ENCODE results near the gene KIAA1671. TPM values are rescaled to one million over a fixed set of nuclear protein-coding genes. Genes with fewer than 3 reads are reported as not detected.
"Not testable (repeated sequence)": the region's sequence is repeated elsewhere in the genome, so short reads cannot be mapped to it uniquely, and the experiment has no call there.

Gene KIAA1671
- polyA plus RNA-seq (2013, experiment 1 of 2): 11.9 TPM
- polyA plus RNA-seq (2013, experiment 2 of 2): 12.3 TPM

DNA sequence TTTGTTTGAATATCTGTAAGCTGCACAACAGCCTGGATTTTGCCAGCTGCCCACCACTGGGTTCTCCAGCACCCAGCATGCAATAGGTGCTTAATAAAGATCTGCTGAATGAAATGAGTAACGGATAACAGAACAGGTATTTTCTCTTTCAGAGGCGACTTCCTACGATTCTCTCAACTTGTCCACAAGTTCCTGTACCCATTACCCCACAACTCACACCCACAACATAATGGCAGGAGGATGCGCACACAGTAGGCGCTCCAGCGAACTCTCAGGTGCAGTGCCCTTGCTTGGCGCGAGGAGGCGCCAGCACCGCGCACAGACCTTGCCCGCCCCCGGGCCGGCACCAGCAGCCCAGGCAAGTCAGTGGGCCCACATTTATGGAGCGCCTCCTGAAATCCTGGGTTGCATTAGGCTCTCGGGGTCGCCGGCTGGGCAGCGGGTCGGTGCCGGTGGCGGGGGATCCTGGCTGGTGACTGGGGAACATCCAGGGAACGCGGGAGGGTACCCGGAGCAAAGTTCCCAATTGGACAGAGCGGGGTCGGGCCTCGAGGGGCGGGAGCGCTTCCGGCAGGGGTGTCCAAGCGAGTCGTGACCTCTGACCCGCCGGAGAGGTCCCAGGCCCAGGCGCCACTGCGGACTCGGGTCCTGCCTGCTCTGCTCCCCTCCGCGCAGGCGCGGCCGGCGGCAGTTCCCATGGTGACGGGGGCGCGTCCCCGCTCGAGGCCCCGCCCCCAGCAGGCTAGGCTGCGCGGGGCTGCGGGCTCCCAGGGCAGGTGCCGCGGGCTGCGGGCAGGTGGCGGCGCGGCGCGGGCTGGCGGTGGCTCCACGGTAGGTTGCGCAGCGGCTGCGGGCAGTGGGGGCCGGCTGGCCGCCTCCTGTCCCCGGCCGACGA, at the start of gene KIAA1671:
Gene KIAA1671 (plus strand): TSS at position 775 of the 895 bp plus-strand sequence. CDS start 75,284 bp downstream, outside the sequence.
- peaks cover 17% of the 10 kb centered on the region for H3K79me2 ChIP-seq (ENCODE audit: control insufficient read depth, insufficient read depth, low read length)
- H3K79me1 ChIP-seq (ENCODE audit: low read length): peaks cover 12% of the 10 kb centered on the region
- no peak within 1 kb of the TSS for H4K8ac ChIP-seq (ENCODE audit: low read depth, low read length)
- no peak within 1 kb of the TSS for H2BK120ac ChIP-seq (ENCODE audit: low read depth, low read length)
- H3K4me2 ChIP-seq (ENCODE audit: low read length): peak within 1 kb of the TSS; percentile 51
- H3K9ac ChIP-seq (ENCODE audit: low read length): peak within 1 kb of the TSS; percentile 77
- peak within 1 kb of the TSS; percentile 38 for H3K4ac ChIP-seq (ENCODE audit: low read depth, low read length)
- H3K18ac ChIP-seq (ENCODE audit: low read length): peak within 1 kb of the TSS; percentile 72
- no peak within 1 kb of the TSS for H4K5ac ChIP-seq (ENCODE audit: low read length)
- H3K56ac ChIP-seq (ENCODE audit: low read length): peak within 1 kb of the TSS; percentile 89
- H2AK5ac ChIP-seq (ENCODE audit: low read length): no peak within 1 kb of the TSS
- peak within 1 kb of the TSS; percentile 85 for H3K23ac ChIP-seq (ENCODE audit: low read length)
- DNase-seq: peak; percentile 98
- peaks cover 15% of the 10 kb centered on the region for H3K4me1 ChIP-seq (ENCODE audit: control insufficient read depth, low read depth, low read length)
- no CpG with 5 or more reads among the region's 71 CpGs for WGBS (ENCODE audit: extremely low coverage, insufficient coverage, low lambda C conversion rate)
- peak within 1 kb of the TSS; percentile 64 for H3K27ac ChIP-seq (ENCODE audit: low read depth, low read length)
- no peak within 1 kb of the TSS for H2BK15ac ChIP-seq (replicated peaks; ENCODE audit: low read depth)
- H3K27me3 ChIP-seq (ENCODE audit: insufficient read depth, low read length, poor library complexity): no peaks in the 10 kb centered on the region
- H2BK5ac ChIP-seq (ENCODE audit: low read length): peak within 1 kb of the TSS; percentile 84
- H3K36me3 ChIP-seq (ENCODE audit: control insufficient read depth, insufficient read depth, low read length): no peaks in the 10 kb centered on the region
- H3K4me3 ChIP-seq (ENCODE audit: low read length): peak within 1 kb of the TSS; percentile 30

DNA sequence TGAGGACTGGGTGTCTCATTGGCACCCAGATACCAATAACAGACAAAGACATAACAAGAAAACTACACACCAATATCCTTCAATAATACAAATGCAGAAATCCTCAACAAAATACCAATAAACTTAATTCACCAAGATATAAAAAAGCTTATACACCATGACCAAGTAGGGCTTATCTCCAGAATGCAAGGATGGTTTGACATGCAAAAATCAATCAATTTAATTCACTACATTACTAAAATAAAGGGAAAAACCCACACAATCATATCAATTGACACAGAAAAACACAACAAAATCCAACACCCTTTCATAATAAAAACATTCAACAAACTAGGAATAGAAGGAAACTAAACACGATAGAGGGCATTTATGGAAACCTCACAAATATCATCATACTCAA, 46.6 kb upstream of the KIAA1671 start:
- Histone ChIP-seq H3K18ac (ENCODE audit: low read length) (no peak overlapping the region), H3K4ac (ENCODE audit: low read depth, low read length) (no peak overlapping the region), H3K4me2 (ENCODE audit: low read length) (no peak overlapping the region), H2BK5ac (ENCODE audit: low read length) (no peak overlapping the region), H3K4me3 (ENCODE audit: low read length) (no peak overlapping the region), H3K79me2 (ENCODE audit: control insufficient read depth, insufficient read depth, low read length) (no peaks in the 10 kb centered on the region), H3K36me3 (ENCODE audit: control insufficient read depth, insufficient read depth, low read length) (no peaks in the 10 kb centered on the region), H4K8ac (ENCODE audit: low read depth, low read length) (no peak overlapping the region), H3K4me1 (ENCODE audit: control insufficient read depth, low read depth, low read length) (no peaks in the 10 kb centered on the region), H3K23ac (ENCODE audit: low read length) (no peak overlapping the region), H3K56ac (ENCODE audit: low read length) (no peak overlapping the region), H3K27ac (ENCODE audit: low read depth, low read length) (no peak overlapping the region), H2BK120ac (ENCODE audit: low read depth, low read length) (no peak overlapping the region), H2AK5ac (ENCODE audit: low read length) (no peak overlapping the region), H3K27me3 (ENCODE audit: insufficient read depth, low read length, poor library complexity) (no peaks in the 10 kb centered on the region), H4K5ac (ENCODE audit: low read length) (no peak overlapping the region), H2BK15ac (replicated peaks; ENCODE audit: low read depth) (no peak overlapping the region), H3K79me1 (ENCODE audit: low read length) (no peaks in the 10 kb centered on the region), H3K9ac (ENCODE audit: low read length) (no peak overlapping the region)
- DNase-seq: no peak
- no CpG with 5 or more reads among the region's 1 CpG for WGBS (ENCODE audit: extremely low coverage, insufficient coverage, low lambda C conversion rate)

DNA sequence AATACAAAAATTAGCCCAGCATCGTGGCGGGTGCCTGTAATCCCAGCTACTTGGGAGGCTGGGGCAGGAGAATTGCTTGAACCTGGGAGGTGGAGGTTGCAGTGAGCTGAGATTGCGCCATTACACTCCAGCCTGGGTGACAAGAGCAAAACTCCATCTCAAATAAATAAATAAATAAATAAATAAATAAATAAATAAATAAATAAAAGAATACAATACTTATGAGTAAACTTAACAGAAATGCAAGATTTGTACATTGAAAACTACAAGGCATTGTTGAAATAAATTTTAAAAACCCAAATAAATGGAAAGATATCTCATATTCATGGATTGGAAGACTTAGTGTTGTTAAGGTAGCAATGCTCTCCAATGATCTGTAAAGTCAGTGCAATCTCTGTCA, 45.4 kb upstream of the KIAA1671 start:
- not testable (repeated sequence) for H3K36me3 ChIP-seq (ENCODE audit: control insufficient read depth, insufficient read depth, low read length); H3K79me1 ChIP-seq (ENCODE audit: low read length); H3K4ac ChIP-seq (ENCODE audit: low read depth, low read length); H4K8ac ChIP-seq (ENCODE audit: low read depth, low read length); H3K4me3 ChIP-seq (ENCODE audit: low read length); H3K4me2 ChIP-seq (ENCODE audit: low read length); H3K23ac ChIP-seq (ENCODE audit: low read length); H3K79me2 ChIP-seq (ENCODE audit: control insufficient read depth, insufficient read depth, low read length); H2BK120ac ChIP-seq (ENCODE audit: low read depth, low read length); H3K27me3 ChIP-seq (ENCODE audit: insufficient read depth, low read length, poor library complexity); H2AK5ac ChIP-seq (ENCODE audit: low read length); H3K9ac ChIP-seq (ENCODE audit: low read length); H3K27ac ChIP-seq (ENCODE audit: low read depth, low read length); H4K5ac ChIP-seq (ENCODE audit: low read length); H3K4me1 ChIP-seq (ENCODE audit: control insufficient read depth, low read depth, low read length); H3K56ac ChIP-seq (ENCODE audit: low read length); H3K18ac ChIP-seq (ENCODE audit: low read length); H2BK5ac ChIP-seq (ENCODE audit: low read length); H2BK15ac ChIP-seq (replicated peaks; ENCODE audit: low read depth); DNase-seq
- WGBS (ENCODE audit: extremely low coverage, insufficient coverage, low lambda C conversion rate): no CpG with 5 or more reads among the region's 3 CpGs

DNA sequence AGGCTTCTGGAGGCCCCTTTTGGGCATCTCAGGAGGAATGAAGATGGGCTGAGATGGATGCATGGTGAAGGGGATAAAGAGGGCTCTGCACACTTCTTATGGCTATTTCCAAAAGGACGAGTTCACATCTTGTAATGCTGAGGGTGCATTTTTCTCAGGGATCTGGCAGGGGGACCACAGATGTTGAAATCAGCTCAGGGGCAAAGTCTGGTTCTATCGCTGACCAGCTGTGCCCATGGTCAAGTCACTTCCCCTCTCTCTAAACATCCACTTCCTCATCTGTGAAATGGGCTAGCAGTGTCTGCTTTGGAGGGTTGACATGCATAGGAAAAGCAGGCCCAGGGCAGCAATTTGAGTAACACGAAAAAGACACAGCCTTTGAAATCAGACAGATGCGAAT, 32.5 kb upstream of the KIAA1671 start:
- H2BK15ac ChIP-seq (replicated peaks; ENCODE audit: low read depth): no peak overlapping the region
- H2BK120ac ChIP-seq (ENCODE audit: low read depth, low read length): no peak overlapping the region
- no peak overlapping the region for H2BK5ac ChIP-seq (ENCODE audit: low read length)
- no peak overlapping the region for H3K4me2 ChIP-seq (ENCODE audit: low read length)
- no peaks in the 10 kb centered on the region for H3K79me1 ChIP-seq (ENCODE audit: low read length)
- no peaks in the 10 kb centered on the region for H3K4me1 ChIP-seq (ENCODE audit: control insufficient read depth, low read depth, low read length)
- no peak overlapping the region for H3K27ac ChIP-seq (ENCODE audit: low read depth, low read length)
- no peak overlapping the region for H3K18ac ChIP-seq (ENCODE audit: low read length)
- H3K56ac ChIP-seq (ENCODE audit: low read length): no peak overlapping the region
- H3K36me3 ChIP-seq (ENCODE audit: control insufficient read depth, insufficient read depth, low read length): no peaks in the 10 kb centered on the region
- H2AK5ac ChIP-seq (ENCODE audit: low read length): no peak overlapping the region
- no peak overlapping the region for H4K8ac ChIP-seq (ENCODE audit: low read depth, low read length)
- H3K23ac ChIP-seq (ENCODE audit: low read length): no peak overlapping the region
- H3K4me3 ChIP-seq (ENCODE audit: low read length): no peak overlapping the region
- no peaks in the 10 kb centered on the region for H3K79me2 ChIP-seq (ENCODE audit: control insufficient read depth, insufficient read depth, low read length)
- H3K9ac ChIP-seq (ENCODE audit: low read length): no peak overlapping the region
- DNase-seq: no peak
- no CpG with 5 or more reads among the region's 4 CpGs for WGBS (ENCODE audit: extremely low coverage, insufficient coverage, low lambda C conversion rate)
- H4K5ac ChIP-seq (ENCODE audit: low read length): no peak overlapping the region
- H3K27me3 ChIP-seq (ENCODE audit: insufficient read depth, low read length, poor library complexity): no peaks in the 10 kb centered on the region
- H3K4ac ChIP-seq (ENCODE audit: low read depth, low read length): no peak overlapping the region

DNA sequence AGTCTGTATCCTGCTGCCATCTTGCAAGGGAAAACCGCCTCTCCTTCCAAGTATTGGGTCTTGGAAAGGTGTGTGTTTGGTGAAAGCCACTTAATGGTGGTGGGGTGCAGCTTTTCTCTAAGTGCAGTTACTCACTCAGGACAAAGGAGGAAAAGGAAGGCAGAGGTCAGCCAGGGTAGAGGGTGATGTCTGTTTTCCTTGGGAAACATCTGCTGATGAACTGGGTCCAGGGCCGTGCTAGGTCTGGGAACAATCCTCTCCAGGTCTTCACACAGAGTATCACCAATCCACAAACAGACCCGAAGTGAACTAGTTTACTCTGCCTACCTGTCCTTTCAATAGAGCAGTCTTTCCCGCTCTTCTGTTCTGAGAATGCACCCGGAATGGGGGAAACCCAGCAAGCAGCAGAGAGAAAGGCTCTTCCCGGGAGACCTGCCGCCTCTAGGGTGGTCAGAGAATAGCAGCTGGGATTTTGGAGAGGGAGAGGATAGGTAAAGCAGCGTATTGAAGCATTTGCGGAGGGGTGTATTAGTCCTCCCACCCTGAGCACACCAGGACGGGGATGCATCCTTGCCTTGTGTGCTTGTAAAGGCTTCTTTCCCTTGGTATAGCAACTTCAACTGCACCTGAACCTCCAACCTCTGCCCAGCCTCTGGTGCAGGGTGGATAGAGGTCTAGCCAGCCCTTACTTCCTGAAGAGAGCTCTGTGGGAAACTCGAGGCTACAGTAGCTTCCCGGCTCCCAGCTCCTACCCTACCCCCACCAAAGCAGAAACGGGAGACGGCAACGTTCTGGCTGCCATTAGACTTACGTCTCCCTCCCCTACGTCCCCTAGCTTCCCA, 26.7 kb upstream of the KIAA1671 start:
- WGBS (ENCODE audit: extremely low coverage, insufficient coverage, low lambda C conversion rate): no CpG with 5 or more reads among the region's 17 CpGs
- Histone ChIP-seq H4K5ac (ENCODE audit: low read length) (no peak overlapping the region), H3K56ac (ENCODE audit: low read length) (peak overlapping the region; percentile 8)

More for the DNA sequence above, 26.7 kb upstream of the KIAA1671 start:
- no peak overlapping the region for H2AK5ac ChIP-seq (ENCODE audit: low read length)
- no peak overlapping the region for H2BK5ac ChIP-seq (ENCODE audit: low read length)
- no peak overlapping the region for H3K4me3 ChIP-seq (ENCODE audit: low read length)
- H3K23ac ChIP-seq (ENCODE audit: low read length): no peak overlapping the region
- no peak overlapping the region for H3K27ac ChIP-seq (ENCODE audit: low read depth, low read length)
- H3K18ac ChIP-seq (ENCODE audit: low read length): no peak overlapping the region
- no peaks in the 10 kb centered on the region for H3K27me3 ChIP-seq (ENCODE audit: insufficient read depth, low read length, poor library complexity)
- peaks cover 1% of the 10 kb centered on the region for H3K4me1 ChIP-seq (ENCODE audit: control insufficient read depth, low read depth, low read length)
- no peaks in the 10 kb centered on the region for H3K79me2 ChIP-seq (ENCODE audit: control insufficient read depth, insufficient read depth, low read length)
- H2BK120ac ChIP-seq (ENCODE audit: low read depth, low read length): no peak overlapping the region
- peak overlapping the region; percentile 0 for H3K9ac ChIP-seq (ENCODE audit: low read length)
- no peaks in the 10 kb centered on the region for H3K36me3 ChIP-seq (ENCODE audit: control insufficient read depth, insufficient read depth, low read length)
- H3K4me2 ChIP-seq (ENCODE audit: low read length): no peak overlapping the region
- H3K79me1 ChIP-seq (ENCODE audit: low read length): no peaks in the 10 kb centered on the region
- peak; percentile 65 for DNase-seq
- no peak overlapping the region for H3K4ac ChIP-seq (ENCODE audit: low read depth, low read length)
- no peak overlapping the region for H4K8ac ChIP-seq (ENCODE audit: low read depth, low read length)
- H2BK15ac ChIP-seq (replicated peaks; ENCODE audit: low read depth): no peak overlapping the region

Measured in mesendoderm (in vitro differentiated cells).